Transverse colon (tissue), 3 donors: Measurements from ENCODE around the gene NBAS.
"Not testable (repeated sequence)": the region's sequence is repeated elsewhere in the genome, so short reads cannot be mapped to it uniquely, and the experiment has no call there.

Source experiments
- CTCF ChIP-seq, 5 experiments: fragments of 200-600 bp in 3 of 5; fragments of 450-650 bp in 2 of 5; sonication (generic) in 3 of 5; IDR thresholded peaks; 1 replicate in 2 of 5; 2 replicates in 3 of 5; pipeline ENCODE4 v1.5.1; 2016 to 2017; ENCODE audit warnings: antibody characterized with exemption in 5 of 5, inconsistent platforms in 3 of 5, mild to moderate bottlenecking in 2 of 5, moderate library complexity in 1 of 5
- EP300 ChIP-seq: sonication (generic); formaldehyde crosslinking; IDR thresholded peaks from one replicate; pipeline ENCODE4 v1.6.1; 2017; ENCODE audit warnings: antibody characterized with exemption, low read depth
- POLR2A ChIP-seq: fragments of 450-650 bp; IDR thresholded peaks from one replicate; pipeline ENCODE4 v1.6.1; 2016; ENCODE audit warnings: antibody characterized with exemption, mild to moderate bottlenecking, moderate library complexity

DNA sequence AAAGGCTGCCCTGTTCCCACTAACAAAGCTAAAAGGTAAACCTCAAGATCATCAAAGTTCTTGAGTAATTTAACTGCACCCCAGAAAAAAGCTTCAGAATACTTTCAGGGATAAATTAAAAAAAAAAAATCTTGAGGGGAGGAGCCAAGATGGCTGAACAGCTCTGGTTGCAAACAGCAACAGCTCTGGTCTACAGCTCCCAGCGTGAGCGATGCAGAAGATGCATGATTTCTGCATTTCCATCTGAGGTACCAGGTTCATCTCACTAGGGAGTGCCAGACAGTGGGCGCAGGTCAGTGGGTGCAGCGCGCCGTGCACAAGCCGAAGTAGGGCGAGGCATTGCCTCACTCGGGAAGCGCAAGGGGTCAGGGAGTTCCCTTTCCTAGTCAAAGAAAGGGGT lies 121.8 kb downstream of the NBAS start:
- not testable (repeated sequence) for TF ChIP-seq EP300; CTCF (IDR thresholded peaks at IDR 0.05); POLR2A
